Right ventricle myocardium inferior (tissue), 1 donor: ENCODE measurements around the gene ASIC1. TPM values are rescaled to one million over a fixed set of nuclear protein-coding genes. Genes with fewer than 3 reads are reported as not detected.

Experiments used
- ATAC-seq: fragments of 200-7000 bp; cut with Tn5 transposase; one replicate; pipeline ENCODE4 v1.9.1; 2020; ENCODE audit warnings: mild to moderate bottlenecking, moderate library complexity
- DNase-seq: peaks from one replicate; pipeline ENCODE4 v3.0.0; 2021; ENCODE audit errors: missing footprints
- intact Hi-C: fragments of 100-400 bp; cut with DNase I; formaldehyde crosslinking; loops from one replicate; pipeline ENCODE4 v1.11.0; 2022
- total RNA-seq: library from RNA; stranded (reverse); fragmentation: NEBNext Ultra II Directional; extraction: Animal tissue kit (Norgen Biotek cat#: 25700); gene quantifications from one replicate; pipeline ENCODE4 v1.2.1, GENCODE V29; 2021
- donor health status: DM: no; HTN: yes; CAD: no; lungs with severe emphysema.

The ASIC1 gene
- total RNA-seq, 1 donor from 2014 or later = 2.2 TPM

GRCh38 chr12:50112456-50113218 lies 55.2 kb downstream of the ASIC1 start:
- intact Hi-C loops = loop anchor here (5.0 kb wide), 1 partner anchor 290 kb away; the partner anchor contains the start of gene LARP4
- no peak for ATAC-seq
- DNase-seq = no peak

- intact Hi-C loops = no loop called here
- DNase-seq = no peak
These were observed 59.7 kb downstream of the ASIC1 start for GRCh38 chr12:50117057-50117622.

GRCh38 chr12:50119387-50119786 lies 62.0 kb downstream of the ASIC1 start:
- no peak for ATAC-seq
- intact Hi-C loops = no loop called here
- no peak for DNase-seq

More at GRCh38 chr12:50117057-50117622, 59.7 kb downstream of the ASIC1 start:
- ATAC-seq = peak; percentile 77

- no peak for DNase-seq
- no peak for ATAC-seq
- intact Hi-C loops = no loop called here
These were observed 63.1 kb downstream of the ASIC1 start for GRCh38 chr12:50120521-50120920.

- DNase-seq (no peak), ATAC-seq (no peak)
- intact Hi-C loops = no loop called here
These were observed 63.6 kb downstream of the ASIC1 start for GRCh38 chr12:50120953-50121352.

GRCh38 chr12:50121641-50122040 lies 64.2 kb downstream of the ASIC1 start:
- intact Hi-C loops = no loop called here
- DNase-seq = no peak
- no peak for ATAC-seq

GRCh38 chr12:50123203-50123602 lies 65.8 kb downstream of the ASIC1 start:
- DNase-seq = no peak
- intact Hi-C loops = no loop called here
- no peak for ATAC-seq

GRCh38 chr12:50127546-50127945 lies 70.2 kb downstream of the ASIC1 start:
- DNase-seq = no peak
- ATAC-seq = peak; percentile 74
- intact Hi-C loops = no loop called here

GRCh38 chr12:50129290-50129689 lies 71.9 kb downstream of the ASIC1 start:
- no peak for ATAC-seq
- intact Hi-C loops = no loop called here
- DNase-seq = no peak

GRCh38 chr12:50132505-50133135 lies 75.2 kb downstream of the ASIC1 start:
- intact Hi-C loops = no loop called here
- DNase-seq = no peak
- no peak for ATAC-seq

Other genes with a start within 250 kb of the ASIC1 start
- gene NCKAP5L, start 229.2 kb upstream of the ASIC1 start, total RNA-seq = 32.7 TPM
- 2.6 TPM for gene BCDIN3D, start 214.5 kb upstream of the ASIC1 start, total RNA-seq
- 20.5 TPM for gene FAIM2, start 153.7 kb upstream of the ASIC1 start, total RNA-seq
- gene AQP2, start 106.9 kb upstream of the ASIC1 start, total RNA-seq = not detected
- gene AQP5, start 95.7 kb upstream of the ASIC1 start, total RNA-seq = 0.81 TPM
- gene AQP6, start 84.6 kb upstream of the ASIC1 start, total RNA-seq = not detected
- 7.3 TPM for gene RACGAP1, start 32.1 kb upstream of the ASIC1 start, total RNA-seq
- gene SMARCD1, start 27.7 kb downstream of the ASIC1 start, total RNA-seq = 20.1 TPM
- gene GPD1, start 46.4 kb downstream of the ASIC1 start, total RNA-seq = 51.1 TPM
- 234 TPM for gene COX14, start 54.6 kb downstream of the ASIC1 start, total RNA-seq
- gene CERS5, start 109.8 kb downstream of the ASIC1 start, total RNA-seq = 9.6 TPM
- 16.7 TPM for gene LIMA1, start 225.9 kb downstream of the ASIC1 start, total RNA-seq